ENCODE data around the gene GRXCR2.
A peak's percentile ranks its signal among the peaks of the same experiment; 100 is the strongest.

The GRXCR2 gene

DNA sequence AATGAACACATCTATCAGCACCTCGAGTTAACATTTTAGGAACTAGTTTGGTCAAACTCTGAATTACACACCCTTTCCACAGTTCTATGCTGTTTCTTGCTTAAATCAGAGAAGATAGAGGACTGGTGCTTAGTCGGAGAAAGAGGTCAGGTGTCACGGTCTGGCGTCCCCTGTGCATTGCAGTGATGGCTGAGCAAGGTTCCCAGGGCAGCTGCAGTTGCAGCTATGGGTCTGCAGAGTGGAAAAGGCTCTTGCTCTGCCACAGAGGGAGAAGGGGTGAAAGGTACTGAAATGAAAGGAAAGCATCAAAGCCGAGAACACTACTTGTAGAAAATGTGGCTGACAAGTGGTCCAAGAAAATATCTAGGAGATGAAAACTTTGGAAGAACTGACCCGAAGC, 38.4 kb upstream of the GRXCR2 start:
- TF ChIP-seq, protein P1, sequence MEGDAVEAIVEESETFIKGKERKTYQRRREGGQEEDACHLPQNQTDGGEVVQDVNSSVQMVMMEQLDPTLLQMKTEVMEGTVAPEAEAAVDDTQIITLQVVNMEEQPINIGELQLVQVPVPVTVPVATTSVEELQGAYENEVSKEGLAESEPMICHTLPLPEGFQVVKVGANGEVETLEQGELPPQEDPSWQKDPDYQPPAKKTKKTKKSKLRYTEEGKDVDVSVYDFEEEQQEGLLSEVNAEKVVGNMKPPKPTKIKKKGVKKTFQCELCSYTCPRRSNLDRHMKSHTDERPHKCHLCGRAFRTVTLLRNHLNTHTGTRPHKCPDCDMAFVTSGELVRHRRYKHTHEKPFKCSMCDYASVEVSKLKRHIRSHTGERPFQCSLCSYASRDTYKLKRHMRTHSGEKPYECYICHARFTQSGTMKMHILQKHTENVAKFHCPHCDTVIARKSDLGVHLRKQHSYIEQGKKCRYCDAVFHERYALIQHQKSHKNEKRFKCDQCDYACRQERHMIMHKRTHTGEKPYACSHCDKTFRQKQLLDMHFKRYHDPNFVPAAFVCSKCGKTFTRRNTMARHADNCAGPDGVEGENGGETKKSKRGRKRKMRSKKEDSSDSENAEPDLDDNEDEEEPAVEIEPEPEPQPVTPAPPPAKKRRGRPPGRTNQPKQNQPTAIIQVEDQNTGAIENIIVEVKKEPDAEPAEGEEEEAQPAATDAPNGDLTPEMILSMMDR (IDR thresholded peaks at IDR 0.05; ENCODE audit: low read depth, low read length), result no peak
- H3K4me3 ChIP-seq (ENCODE audit: low read depth, low read length), result no peak overlapping the region
- no peaks in the 10 kb centered on the region for H3K27me3 ChIP-seq (ENCODE audit: insufficient read depth, low read depth, severe bottlenecking)
- H3K36me3 ChIP-seq, result no peaks in the 10 kb centered on the region
- no peak for DNase-seq
- no peaks in the 10 kb centered on the region for H3K9me3 ChIP-seq (ENCODE audit: severe bottlenecking)
- H3K27ac ChIP-seq, result no peak overlapping the region

DNA sequence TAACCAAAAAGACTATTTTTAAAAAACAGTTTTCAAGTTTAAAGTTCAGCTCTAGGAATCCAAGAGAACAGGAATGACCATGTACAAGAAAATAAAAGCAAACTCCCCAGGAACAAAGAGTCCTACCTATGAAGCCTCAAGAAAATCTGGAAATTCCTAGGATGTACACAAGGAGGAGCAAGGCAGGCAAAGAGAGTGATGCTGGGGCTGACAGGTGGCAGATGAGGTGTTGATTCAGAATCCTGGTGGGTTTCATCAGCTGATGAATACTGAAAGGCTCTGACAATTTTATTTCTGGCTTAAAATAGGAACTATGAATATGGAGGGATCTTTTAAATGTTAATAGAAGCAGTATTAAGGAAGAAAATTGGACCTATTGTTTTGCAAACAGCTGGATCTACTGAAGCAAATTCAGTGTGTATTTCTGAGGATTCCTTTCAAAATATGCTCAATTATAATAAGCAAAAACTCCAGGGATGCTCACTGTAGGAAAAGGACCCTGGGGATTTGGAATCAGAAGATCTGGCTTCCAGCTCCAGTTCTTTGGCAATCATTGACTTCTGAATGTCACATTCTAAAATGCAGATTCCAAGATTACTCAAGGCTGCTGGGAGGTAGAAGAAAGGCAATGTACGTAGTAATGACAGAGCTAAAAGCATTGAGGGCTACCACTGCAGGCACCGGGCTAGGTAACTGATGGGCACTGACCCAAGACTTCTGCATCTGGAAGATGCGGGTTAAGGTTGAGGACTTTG, 35.6 kb upstream of the GRXCR2 start:
- TF ChIP-seq, protein P1 (IDR thresholded peaks at IDR 0.05; ENCODE audit: low read depth, low read length), result peak; percentile 33; the same call in 1 of the 2 replicates
- Histone ChIP-seq H3K27me3 (ENCODE audit: insufficient read depth, low read depth, severe bottlenecking) (no peaks in the 10 kb centered on the region), H3K36me3 (no peaks in the 10 kb centered on the region), H3K27ac (no peak overlapping the region), H3K9me3 (ENCODE audit: severe bottlenecking) (no peaks in the 10 kb centered on the region), H3K4me3 (ENCODE audit: low read depth, low read length) (no peak overlapping the region)
- DNase-seq, result no peak

DNA sequence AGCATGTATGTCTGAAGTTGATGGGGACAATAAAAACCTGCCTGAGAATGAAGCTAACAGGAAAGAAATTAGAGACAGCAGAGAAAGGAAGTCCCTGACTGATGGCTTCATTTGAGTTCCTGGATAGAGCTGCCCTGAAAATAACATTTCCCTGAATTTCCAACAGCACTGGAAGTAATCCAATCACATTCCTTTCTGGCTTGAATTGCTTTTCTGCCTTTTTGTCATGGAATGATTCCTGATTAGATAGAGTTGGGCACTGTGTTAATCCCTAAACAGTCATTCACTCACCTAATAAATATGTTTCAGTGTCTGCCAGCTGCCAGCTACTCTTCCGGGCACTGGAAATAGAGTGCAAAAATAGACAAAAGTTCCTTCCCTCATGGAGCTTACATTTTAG, 33.6 kb upstream of the GRXCR2 start:
- no peaks in the 10 kb centered on the region for H3K9me3 ChIP-seq (ENCODE audit: severe bottlenecking)
- no peak for DNase-seq
- no peaks in the 10 kb centered on the region for H3K36me3 ChIP-seq
- H3K27me3 ChIP-seq (ENCODE audit: insufficient read depth, low read depth, severe bottlenecking), result no peaks in the 10 kb centered on the region
- TF ChIP-seq, protein P1 (IDR thresholded peaks at IDR 0.05; ENCODE audit: low read depth, low read length), result no peak
- no peak overlapping the region for H3K4me3 ChIP-seq (ENCODE audit: low read depth, low read length)
- H3K27ac ChIP-seq, result no peak overlapping the region

DNA sequence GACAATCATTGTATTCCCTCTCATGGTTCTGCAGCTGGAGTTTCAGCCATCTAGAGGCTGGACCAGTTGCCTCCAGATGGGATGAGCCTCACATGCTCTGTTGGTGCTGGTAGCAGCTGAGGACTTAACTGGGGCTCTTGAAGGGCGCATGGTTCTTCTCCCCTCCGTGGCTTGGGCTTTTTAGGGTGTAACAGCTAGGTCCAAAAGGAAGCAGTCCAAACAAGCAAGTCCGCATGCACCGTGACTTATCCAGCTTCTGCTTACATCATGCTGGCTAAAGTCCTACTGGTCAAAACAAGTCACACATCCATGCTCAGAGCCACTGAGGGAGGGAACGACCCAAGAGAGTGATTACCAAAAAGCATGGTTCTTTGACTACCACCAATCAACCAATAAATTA, 31.9 kb upstream of the GRXCR2 start:
- Histone ChIP-seq H3K27ac (no peak overlapping the region), H3K9me3 (ENCODE audit: severe bottlenecking) (no peaks in the 10 kb centered on the region), H3K4me3 (ENCODE audit: low read depth, low read length) (no peak overlapping the region), H3K27me3 (ENCODE audit: insufficient read depth, low read depth, severe bottlenecking) (no peaks in the 10 kb centered on the region), H3K36me3 (no peaks in the 10 kb centered on the region)
- TF ChIP-seq, protein P1 (IDR thresholded peaks at IDR 0.05; ENCODE audit: low read depth, low read length), result no peak
- DNase-seq, result no peak

DNA sequence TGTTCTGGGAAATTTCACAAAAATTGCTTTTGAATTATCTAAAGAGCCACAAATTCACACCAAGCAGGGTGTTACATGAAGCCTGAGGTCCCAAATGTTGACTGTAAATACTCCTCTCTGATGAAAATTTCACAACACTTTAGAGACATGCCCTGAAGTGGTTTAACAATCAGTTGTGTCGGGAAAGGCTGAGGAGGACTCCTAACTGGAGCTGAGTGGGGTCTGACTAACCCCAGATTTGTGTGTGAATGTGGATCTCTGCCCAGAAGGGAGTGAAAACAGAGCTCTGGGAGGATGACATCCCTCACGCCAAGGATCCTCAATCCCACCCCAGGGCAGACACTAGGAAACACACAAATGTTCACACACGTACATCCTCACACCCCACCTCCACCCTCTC, 31.1 kb upstream of the GRXCR2 start:
- no peak overlapping the region for H3K27ac ChIP-seq
- no peaks in the 10 kb centered on the region for H3K36me3 ChIP-seq
- H3K9me3 ChIP-seq (ENCODE audit: severe bottlenecking), result no peaks in the 10 kb centered on the region
- DNase-seq, result no peak
- no peak overlapping the region for H3K4me3 ChIP-seq (ENCODE audit: low read depth, low read length)
- TF ChIP-seq, protein P1 (IDR thresholded peaks at IDR 0.05; ENCODE audit: low read depth, low read length), result no peak
- no peaks in the 10 kb centered on the region for H3K27me3 ChIP-seq (ENCODE audit: insufficient read depth, low read depth, severe bottlenecking)

DNA sequence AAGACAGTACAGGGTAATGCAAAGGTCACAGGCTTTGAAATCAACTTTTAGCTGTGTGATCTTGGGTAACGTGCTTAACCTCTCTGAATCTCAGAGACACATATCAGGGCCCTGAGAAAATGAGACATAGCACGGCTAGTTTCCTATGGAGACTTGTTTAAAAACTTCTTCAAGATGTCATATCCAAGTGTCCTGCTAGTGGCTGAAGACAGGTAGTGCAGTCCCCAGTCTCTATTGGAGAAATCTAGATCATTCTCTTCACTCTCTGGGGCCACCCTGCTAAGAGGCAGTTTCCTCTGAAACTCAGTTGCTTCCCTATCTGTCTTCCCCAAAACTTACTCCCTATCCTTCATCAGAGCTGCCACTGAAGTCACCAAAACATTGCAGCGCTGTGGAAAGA, 30.3 kb upstream of the GRXCR2 start:
- TF ChIP-seq, protein P1 (IDR thresholded peaks at IDR 0.05; ENCODE audit: low read depth, low read length), result no peak
- no peak overlapping the region for H3K27ac ChIP-seq
- H3K4me3 ChIP-seq (ENCODE audit: low read depth, low read length), result no peak overlapping the region
- H3K27me3 ChIP-seq (ENCODE audit: insufficient read depth, low read depth, severe bottlenecking), result no peaks in the 10 kb centered on the region
- DNase-seq, result no peak
- no peaks in the 10 kb centered on the region for H3K36me3 ChIP-seq
- H3K9me3 ChIP-seq (ENCODE audit: severe bottlenecking), result no peaks in the 10 kb centered on the region
